IPS-15b (cell line): ENCODE measurements around the gene P2RX3.

Experiments used
- H3K27me3 ChIP-seq: one replicate; pipeline ENCODE4 v1.6.1; 2013; ENCODE audit warnings: low read length; ENCODE audit not compliant: control insufficient read depth, insufficient read depth
- H3K36me3 ChIP-seq: one replicate; pipeline ENCODE4 v1.6.1; 2013; ENCODE audit warnings: low read length; ENCODE audit not compliant: control insufficient read depth, insufficient read depth
- H3K4me1 ChIP-seq: one replicate; pipeline ENCODE4 v1.6.1; 2013; ENCODE audit warnings: mild to moderate bottlenecking, low read length; ENCODE audit not compliant: control insufficient read depth, insufficient read depth
- H3K4me3 ChIP-seq: one replicate; pipeline ENCODE4 v1.5.1; 2013; ENCODE audit warnings: low read depth, low read length
- H3K9ac ChIP-seq: one replicate; pipeline ENCODE4 v1.6.1; 2013; ENCODE audit warnings: low read depth, mild to moderate bottlenecking, low read length
- H3K9me3 ChIP-seq: one replicate; pipeline ENCODE4 v1.6.1; 2013; ENCODE audit warnings: mild to moderate bottlenecking, low read length; ENCODE audit not compliant: control insufficient read depth, insufficient read depth

P2RX3 gene

GRCh38 chr11:57347336-57347735 is 9.2 kb downstream of the P2RX3 start:
- H3K9ac ChIP-seq = no peak overlapping the region
- no peaks in the 10 kb centered on the region for H3K36me3 ChIP-seq
- H3K4me3 ChIP-seq = no peak overlapping the region
- H3K4me1 ChIP-seq = peaks cover 11% of the 10 kb centered on the region
- H3K9me3 ChIP-seq = no peaks in the 10 kb centered on the region
- H3K27me3 ChIP-seq = peaks cover 12% of the 10 kb centered on the region

- Histone ChIP-seq H3K9ac (no peak overlapping the region), H3K27me3 (peaks cover 12% of the 10 kb centered on the region)
These were observed 9.9 kb downstream of the P2RX3 start for GRCh38 chr11:57348052-57348451.

GRCh38 chr11:57348636-57349313 is 10.6 kb downstream of the P2RX3 start:
- Histone ChIP-seq H3K9me3 (no peaks in the 10 kb centered on the region), H3K36me3 (no peaks in the 10 kb centered on the region), H3K4me3 (no peak overlapping the region), H3K9ac (no peak overlapping the region), H3K27me3 (peaks cover 12% of the 10 kb centered on the region), H3K4me1 (peaks cover 6% of the 10 kb centered on the region)

More at GRCh38 chr11:57348052-57348451, 9.9 kb downstream of the P2RX3 start:
- peaks cover 11% of the 10 kb centered on the region for H3K4me1 ChIP-seq
- H3K36me3 ChIP-seq = no peaks in the 10 kb centered on the region
- no peak overlapping the region for H3K4me3 ChIP-seq
- H3K9me3 ChIP-seq = no peaks in the 10 kb centered on the region

GRCh38 chr11:57349491-57350274 is 11.5 kb downstream of the P2RX3 start:
- H3K9ac ChIP-seq = peak overlapping the region; percentile 51
- H3K4me1 ChIP-seq = peaks cover 5% of the 10 kb centered on the region

GRCh38 chr11:57353036-57353435 is 14.9 kb downstream of the P2RX3 start:
- Histone ChIP-seq H3K9ac (no peak overlapping the region), H3K9me3 (no peaks in the 10 kb centered on the region), H3K36me3 (no peaks in the 10 kb centered on the region), H3K4me1 (no peaks in the 10 kb centered on the region), H3K4me3 (no peak overlapping the region), H3K27me3 (peaks cover 1% of the 10 kb centered on the region)

More at GRCh38 chr11:57349491-57350274, 11.5 kb downstream of the P2RX3 start:
- Histone ChIP-seq H3K36me3 (no peaks in the 10 kb centered on the region), H3K4me3 (peak overlapping the region; percentile 61), H3K9me3 (no peaks in the 10 kb centered on the region), H3K27me3 (peaks cover 12% of the 10 kb centered on the region)

GRCh38 chr11:57353446-57353845 is 15.3 kb downstream of the P2RX3 start:
- Histone ChIP-seq H3K9ac (no peak overlapping the region), H3K4me3 (no peak overlapping the region), H3K4me1 (no peaks in the 10 kb centered on the region), H3K9me3 (no peaks in the 10 kb centered on the region), H3K27me3 (no peaks in the 10 kb centered on the region), H3K36me3 (no peaks in the 10 kb centered on the region)

GRCh38 chr11:57353852-57354251 is 15.7 kb downstream of the P2RX3 start:
- Histone ChIP-seq H3K9me3 (no peaks in the 10 kb centered on the region), H3K4me1 (no peaks in the 10 kb centered on the region), H3K36me3 (no peaks in the 10 kb centered on the region), H3K4me3 (no peak overlapping the region), H3K9ac (no peak overlapping the region), H3K27me3 (no peaks in the 10 kb centered on the region)

GRCh38 chr11:57354699-57355098 is 16.5 kb downstream of the P2RX3 start:
- no peaks in the 10 kb centered on the region for H3K4me1 ChIP-seq
- no peaks in the 10 kb centered on the region for H3K9me3 ChIP-seq
- H3K4me3 ChIP-seq = no peak overlapping the region
- H3K9ac ChIP-seq = no peak overlapping the region
- no peaks in the 10 kb centered on the region for H3K27me3 ChIP-seq
- H3K36me3 ChIP-seq = no peaks in the 10 kb centered on the region

- H3K36me3 ChIP-seq = no peaks in the 10 kb centered on the region
- H3K27me3 ChIP-seq = no peaks in the 10 kb centered on the region
- H3K9me3 ChIP-seq = no peaks in the 10 kb centered on the region
- peaks cover 2% of the 10 kb centered on the region for H3K4me1 ChIP-seq
- H3K9ac ChIP-seq = no peak overlapping the region
- H3K4me3 ChIP-seq = no peak overlapping the region
These were observed 18.1 kb downstream of the P2RX3 start for GRCh38 chr11:57356268-57356667.

- H3K27me3 ChIP-seq = no peaks in the 10 kb centered on the region
- no peak overlapping the region for H3K4me3 ChIP-seq
- peaks cover 2% of the 10 kb centered on the region for H3K4me1 ChIP-seq
- H3K36me3 ChIP-seq = no peaks in the 10 kb centered on the region
- no peak overlapping the region for H3K9ac ChIP-seq
- H3K9me3 ChIP-seq = no peaks in the 10 kb centered on the region
These were observed 19.2 kb downstream of the P2RX3 start for GRCh38 chr11:57357310-57357709.

GRCh38 chr11:57357856-57358255 is 19.7 kb downstream of the P2RX3 start:
- H3K4me3 ChIP-seq = no peak overlapping the region
- H3K36me3 ChIP-seq = no peaks in the 10 kb centered on the region
- H3K9ac ChIP-seq = no peak overlapping the region
- H3K9me3 ChIP-seq = no peaks in the 10 kb centered on the region
- H3K27me3 ChIP-seq = peaks cover 2% of the 10 kb centered on the region
- peaks cover 2% of the 10 kb centered on the region for H3K4me1 ChIP-seq

GRCh38 chr11:57358543-57358961 is 20.4 kb downstream of the P2RX3 start:
- Histone ChIP-seq H3K27me3 (peaks cover 2% of the 10 kb centered on the region), H3K36me3 (no peaks in the 10 kb centered on the region), H3K4me1 (peaks cover 2% of the 10 kb centered on the region), H3K4me3 (no peak overlapping the region), H3K9ac (no peak overlapping the region), H3K9me3 (no peaks in the 10 kb centered on the region)
